NOMO-1 treated with dmso at 0.1 percent for 144 hours (cell line): ENCODE measurements around the gene GTF2I.
"Not testable (repeated sequence)": the region's sequence is repeated elsewhere in the genome, so short reads cannot be mapped to it uniquely, and the experiment has no call there.

Experiments used
- DNase-seq: peaks from one replicate; lab custom pipeline; 2025; ENCODE audit not compliant: unreplicated experiment; lab: John Stamatoyannopoulos, UW

Gene GTF2I

DNA sequence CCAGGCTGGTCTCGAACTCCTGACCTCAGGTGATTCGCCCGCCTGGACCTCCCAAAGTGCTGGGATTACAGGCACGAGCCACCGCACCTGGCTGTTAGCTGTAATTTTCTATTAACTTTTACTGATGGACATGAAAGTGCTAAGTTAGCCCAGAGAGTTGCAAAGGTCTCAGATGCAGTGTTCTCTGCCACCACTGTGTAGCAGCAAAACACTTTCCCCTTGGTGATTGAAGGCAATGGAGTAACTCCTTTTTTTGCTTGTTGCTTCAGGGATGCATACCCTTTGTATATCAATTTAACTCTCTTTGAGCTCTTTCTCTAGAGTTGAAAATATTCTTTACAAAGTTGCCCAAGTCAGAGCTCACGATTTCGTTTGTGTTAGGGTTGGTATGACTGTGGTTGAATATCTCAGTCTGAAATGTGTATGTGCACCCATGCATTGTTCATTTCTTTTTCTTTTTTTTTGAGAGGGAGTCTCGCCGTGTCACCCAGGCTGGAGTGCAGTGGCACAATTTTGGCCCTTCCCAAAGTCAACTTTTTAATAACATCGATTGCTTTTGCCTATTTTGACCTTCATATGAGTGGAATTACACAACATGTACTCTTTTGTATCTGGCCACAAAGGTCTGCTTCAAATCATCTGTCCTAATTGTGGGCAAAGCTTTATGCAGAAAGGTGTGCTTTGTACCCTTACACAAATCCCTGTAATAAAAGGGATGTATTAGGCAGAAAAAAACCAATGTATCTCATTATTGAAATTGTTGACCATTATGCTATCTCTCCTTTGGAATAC lies 52.6 kb downstream of the GTF2I start:
- DNase-seq = no peak

DNA sequence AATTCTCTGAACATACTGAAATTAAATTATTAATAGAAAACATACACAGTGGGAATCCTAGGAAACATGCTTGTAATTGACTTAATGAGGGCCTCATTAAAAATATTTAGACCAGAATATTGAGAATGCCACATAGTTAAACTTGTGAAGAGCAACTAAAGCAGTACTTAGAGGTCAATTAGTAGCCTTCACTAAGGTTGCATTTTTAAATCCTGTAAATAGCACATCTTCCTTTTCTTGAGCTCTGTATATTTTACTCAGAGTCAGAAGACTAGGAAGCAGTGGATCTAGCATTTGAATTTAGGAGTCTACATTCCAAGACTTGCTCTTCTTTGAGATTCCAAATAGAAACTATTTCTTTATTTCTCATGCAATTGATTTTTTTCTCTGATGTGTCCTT lies 56.0 kb downstream of the GTF2I start:
- no peak for DNase-seq

DNA sequence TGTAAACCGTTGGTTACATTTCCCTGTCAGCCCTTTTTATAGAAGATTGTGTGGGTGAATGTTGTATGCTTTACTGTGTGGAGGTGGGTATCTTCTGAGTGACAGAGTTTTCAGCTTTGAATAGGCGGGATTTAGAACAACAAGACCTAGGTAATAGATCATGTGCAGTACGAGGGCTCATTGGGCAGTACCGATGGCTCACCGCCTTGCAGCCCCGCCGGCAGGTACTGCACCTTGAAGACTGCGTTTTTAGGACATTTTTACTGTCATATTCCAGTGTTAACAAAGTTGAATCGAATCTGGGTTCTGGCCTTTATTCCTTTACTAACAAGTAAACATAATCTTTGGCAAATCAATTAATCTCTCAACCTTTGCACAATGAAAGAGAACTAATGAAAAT lies 60.4 kb downstream of the GTF2I start:
- DNase-seq = no peak

DNA sequence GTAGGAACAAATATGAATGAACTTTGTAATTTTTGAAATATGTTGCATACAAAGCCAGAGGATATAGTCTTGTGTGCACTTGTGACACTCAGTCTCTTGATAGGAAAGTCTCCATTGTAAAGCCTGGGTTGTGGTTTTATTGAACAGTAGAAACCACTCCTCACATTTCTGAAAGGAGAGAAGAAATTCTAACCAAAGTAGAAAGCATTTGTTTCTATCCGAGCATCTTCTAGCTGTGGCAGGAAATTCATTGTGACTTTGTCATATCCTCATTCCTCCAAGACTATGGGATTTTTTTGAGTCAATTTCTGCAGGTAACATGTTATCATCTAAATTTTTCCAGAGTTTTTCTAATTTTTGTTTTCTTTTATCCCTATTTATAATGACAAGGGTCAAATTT lies 60.8 kb downstream of the GTF2I start:
- DNase-seq = no peak

DNA sequence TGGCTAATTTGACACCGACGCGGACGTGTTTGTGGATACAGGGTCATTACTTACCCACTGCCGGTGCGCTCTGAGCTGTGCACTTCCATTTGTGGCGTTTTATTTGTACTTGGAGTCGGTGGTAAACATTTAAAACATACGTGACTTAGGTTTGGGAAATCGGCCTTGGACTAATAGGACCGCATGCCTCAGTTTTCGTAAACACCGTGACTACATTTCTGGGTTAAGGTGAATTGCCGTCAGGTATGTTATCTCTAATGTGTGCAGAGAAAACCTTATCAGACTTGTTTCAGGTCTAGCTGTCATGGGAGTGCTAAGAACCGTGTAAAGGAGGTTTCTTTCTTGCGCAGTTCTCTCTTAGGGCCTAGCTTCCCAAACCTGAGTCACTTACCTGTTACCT lies 64.6 kb downstream of the GTF2I start:
- DNase-seq = no peak

DNA sequence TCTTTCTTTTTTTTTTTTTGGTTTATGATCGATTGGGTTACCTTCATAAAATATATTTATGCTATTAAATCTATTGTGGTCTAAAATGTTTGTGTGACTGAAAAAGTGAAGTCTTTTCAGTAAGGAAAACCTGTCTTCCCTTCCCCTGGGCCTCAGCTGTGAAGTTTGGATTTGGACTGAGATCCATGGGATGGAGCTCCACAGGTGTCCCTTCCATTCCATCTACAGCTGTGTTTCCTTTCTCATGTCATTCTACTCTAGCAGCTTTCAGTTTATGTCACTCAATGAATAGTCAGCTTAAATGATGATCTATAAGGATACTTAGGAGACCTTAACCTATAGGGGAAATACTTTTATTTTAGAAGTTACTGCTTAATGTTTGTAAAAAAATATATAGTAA lies 68.3 kb downstream of the GTF2I start:
- no peak for DNase-seq

DNA sequence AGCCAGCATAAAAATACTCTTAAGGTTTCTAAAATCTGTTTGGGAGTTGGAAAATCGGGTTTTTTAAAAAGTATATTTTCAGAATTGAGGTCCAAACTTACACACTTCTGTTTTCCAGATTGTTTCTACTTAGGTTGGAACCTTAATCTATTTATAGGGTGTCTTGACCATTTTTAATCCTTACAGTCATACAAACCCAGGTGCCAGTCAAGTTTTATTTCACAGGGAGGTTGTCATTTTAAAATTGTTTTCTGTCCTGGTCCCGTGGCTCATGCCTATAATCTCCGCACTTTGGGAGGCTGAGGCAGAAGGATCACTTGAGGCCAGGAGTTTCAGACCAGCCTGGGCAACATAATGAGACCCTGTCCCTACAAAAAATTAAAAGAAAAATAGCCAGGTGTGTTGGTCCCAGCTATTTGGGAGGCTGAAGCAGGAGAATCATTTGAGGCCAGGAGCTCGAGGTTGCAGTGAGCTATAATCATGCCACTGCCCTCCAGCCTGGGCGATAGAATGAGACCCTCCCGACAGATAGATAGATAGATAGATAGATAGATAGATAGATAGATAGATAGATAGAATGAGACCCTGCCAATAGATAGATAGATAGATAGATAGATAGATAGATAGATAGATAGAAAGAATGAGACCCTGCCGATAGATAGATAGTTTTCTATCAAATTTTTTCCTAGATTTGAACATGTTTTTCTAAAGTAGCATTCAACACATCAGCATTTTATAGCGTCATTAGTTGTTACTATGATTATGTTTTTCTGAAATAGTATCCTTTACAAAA lies 69.0 kb downstream of the GTF2I start:
- no peak for DNase-seq

DNA sequence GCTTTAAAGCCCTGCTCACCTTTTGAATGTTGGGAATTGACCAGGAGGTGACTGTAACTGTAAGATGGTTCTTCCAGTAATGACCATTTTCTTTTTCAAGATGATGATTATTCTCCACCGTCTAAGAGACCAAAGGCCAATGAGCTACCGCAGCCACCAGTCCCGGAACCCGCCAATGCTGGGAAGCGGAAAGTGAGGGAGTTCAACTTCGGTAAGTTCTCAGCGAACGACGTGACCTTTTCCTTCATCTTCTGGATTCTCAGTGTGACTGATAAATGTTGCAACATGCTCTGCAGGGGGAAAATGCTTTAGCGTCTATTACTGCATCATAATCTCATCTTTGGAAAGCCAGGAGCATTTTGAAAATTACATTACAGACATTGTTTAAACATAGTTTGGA lies 71.2 kb downstream of the GTF2I start:
- not testable (repeated sequence) for DNase-seq

DNA sequence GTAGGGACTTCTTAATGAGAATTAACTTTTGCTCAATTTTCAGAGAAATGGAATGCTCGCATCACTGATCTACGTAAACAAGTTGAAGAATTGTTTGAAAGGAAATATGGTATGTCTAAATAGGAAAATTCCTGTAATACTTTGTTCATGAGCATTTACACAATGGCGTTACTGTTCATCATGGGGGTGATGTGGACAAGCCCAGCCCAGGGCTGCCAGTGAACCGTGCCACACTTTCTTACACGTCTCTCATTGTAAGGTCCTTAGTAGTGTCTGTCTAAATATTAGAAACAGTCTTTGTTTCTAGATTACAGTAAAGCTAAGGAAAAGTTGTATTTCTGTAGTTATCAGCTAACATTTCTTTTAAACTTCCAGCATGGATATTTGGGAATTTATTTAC lies 72.7 kb downstream of the GTF2I start:
- not testable (repeated sequence) for DNase-seq

DNA sequence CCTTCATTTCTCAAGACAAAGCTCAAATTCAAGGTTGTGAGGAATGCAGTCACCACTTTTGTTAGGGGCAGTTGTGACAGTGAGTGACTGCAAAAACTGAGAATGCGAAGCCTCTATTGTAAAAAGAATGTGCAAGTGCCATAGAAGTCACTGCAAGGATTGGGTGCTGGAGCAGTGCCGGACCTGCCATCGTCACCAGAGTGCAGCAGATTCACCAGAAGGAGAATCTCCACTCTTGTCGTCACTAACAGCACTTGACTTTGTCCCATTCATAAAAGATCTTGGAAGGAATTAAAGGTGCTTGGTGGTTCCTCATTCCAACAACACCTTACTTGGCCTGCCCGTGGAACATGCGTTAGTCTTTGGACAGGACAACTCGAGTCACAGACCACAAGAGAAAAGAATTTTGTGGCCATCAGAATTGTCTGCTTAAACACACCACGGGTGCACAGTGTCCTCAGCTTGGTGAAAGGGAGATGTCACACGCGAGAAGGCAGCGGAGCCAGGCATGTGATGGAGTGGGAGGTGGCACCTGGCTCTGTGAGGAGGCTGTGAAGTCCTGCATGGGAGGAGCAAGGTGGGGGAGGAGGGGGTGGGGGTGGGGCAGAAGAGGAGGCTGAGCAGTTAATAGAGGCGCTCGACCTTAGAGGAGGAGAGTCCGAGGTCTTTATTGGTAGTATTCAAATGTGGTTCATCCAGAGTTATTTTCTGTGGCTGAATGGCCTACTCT lies 82.6 kb downstream of the GTF2I start:
- DNase-seq = not testable (repeated sequence)

DNA sequence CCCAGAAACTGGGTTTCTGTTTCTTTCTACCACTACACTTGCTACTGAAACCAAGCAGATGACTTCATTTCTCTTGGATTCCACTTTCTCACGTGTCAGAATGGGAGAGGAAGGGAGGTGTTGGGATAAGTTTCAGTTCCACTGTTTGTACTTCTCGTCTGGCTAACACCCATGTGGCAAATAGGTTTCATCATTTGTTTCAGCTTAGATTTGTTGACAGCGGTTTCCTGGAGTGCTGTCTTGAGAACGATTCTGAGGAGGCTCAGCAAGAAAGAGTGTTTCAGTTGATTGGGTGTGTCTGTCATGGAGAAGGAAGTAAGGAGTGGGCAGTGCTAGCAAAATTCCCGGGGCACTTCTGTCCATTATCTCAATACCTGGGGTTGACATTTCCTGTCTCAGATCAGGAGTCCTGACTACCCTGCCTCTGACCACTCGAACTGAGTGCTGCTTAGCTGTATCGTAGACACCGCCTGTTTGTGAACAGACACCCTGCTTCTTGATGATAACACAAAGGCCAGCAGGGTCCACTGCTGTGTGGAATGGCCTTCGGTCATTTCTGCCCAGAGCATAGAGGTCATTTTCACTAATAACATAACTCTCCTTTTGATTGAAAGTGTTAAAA lies 86.5 kb downstream of the GTF2I start:
- not testable (repeated sequence) for DNase-seq

DNA sequence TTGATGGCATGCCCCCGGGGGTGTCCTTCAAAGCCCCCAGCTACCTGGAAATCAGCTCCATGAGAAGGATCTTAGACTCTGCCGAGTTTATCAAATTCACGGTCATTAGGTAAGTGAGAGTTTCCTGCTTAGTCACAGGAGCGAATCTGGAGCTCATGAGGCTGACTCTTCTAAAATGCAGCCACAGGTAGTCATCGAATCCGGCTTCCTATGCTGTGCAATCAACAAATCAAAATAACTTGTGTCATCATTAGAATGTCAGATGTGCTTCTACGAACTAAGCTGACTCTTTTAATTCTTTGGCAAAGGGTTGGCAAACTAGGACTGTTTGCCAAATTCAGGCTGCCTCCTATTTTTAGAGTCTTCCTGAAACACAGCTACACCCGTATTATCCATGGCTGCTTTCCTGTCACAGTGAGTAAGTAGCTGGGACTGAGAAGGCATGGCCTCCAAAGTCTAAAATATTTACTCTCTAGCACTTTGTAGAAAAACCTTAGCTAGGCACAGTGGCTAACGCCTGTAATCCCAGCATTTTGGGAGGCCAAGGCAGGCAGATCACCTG lies 96.5 kb downstream of the GTF2I start:
- not testable (repeated sequence) for DNase-seq

DNA sequence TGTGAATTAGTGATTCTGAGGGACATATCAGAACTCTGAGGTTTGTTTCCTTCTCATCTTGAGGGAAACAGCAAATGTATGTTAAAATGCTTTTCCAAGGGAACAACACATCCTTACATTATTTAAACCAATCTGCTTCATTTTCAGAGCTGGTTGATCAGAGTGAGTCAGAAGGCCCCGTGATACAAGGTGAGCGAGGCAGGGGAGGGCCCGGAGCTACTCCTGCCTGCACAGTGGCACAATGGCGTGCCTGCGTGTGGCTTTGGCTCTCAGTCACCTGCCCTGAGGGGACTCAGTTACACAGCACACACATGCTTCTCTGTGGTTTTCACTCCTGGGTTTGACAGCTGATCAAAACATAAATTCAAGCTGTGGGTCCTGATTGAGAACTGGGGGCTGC lies 99.2 kb downstream of the GTF2I start:
- DNase-seq = not testable (repeated sequence)

DNA sequence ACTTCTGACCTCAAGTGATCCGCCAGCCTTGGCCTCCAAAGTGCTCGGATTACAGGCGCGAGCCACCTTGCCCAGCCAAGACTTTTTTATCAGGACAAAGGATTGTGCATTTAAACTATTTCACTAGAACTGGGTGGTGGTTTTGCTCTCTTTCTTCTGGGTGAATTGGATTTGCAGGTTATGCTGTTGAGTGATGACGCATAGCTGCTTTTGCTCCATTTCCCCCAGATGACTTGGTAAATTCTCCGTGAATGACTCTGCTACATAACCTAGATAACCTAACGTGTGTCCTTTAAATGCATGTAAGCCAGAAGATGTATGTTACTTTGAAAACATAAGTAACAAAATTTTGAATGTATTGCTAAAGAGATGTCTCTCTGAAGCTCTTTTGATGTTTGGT lies 100.8 kb downstream of the GTF2I start:
- DNase-seq = not testable (repeated sequence)

DNA sequence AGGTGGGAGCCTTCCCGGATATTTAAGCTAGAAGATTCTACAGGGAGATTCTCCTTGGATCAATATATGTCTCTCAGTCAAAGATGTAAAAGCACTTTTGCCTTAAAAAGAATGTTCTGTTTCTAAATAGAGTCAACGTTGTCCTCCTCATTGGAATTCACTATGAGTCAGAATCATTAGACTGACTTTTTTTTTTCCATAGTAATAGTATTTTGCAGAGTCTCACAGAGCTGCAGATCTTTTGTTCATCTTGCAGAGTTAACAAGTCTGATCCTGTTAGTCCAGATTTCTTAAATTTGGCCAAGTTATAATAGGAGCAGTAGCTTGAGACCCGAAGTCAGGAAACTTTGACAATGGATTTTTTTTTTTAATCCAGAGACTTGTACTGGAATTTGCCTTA lies 101.5 kb downstream of the GTF2I start:
- DNase-seq = not testable (repeated sequence)

DNA sequence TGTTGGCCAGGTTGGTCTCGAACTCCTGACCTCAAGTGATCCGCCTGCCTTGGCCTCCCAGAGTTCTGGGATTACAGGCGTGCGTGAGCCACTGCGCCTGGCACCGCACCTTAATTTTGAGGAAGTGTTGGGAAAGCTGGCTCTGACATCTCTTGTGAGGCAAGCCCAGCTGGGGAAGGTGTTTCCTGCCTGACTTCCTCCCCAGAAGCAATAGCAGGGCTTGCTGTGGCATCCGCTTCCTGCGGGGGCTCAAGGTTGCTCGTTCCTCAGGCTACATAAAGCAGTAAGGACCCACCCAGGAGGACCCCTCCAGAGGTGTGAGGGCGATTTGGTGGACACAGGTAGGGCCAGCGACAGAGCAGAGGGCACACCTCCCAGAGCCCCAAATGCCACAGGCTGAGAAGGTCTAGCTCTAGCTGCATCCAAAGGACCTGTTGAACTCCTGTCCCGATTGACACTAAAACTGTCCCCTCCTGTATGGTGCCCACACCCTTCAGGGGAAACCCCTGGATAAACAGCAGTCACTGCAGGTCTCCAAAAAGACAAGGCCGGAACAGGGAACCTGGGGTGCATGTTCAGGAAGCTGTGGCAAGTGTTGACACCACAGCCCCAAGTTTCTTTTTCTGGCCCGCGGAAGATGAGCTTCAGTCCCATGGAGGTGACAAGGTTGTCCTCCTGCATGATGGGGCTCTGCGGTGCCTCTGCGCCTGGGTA lies 107.8 kb downstream of the GTF2I start:
- not testable (repeated sequence) for DNase-seq

DNA sequence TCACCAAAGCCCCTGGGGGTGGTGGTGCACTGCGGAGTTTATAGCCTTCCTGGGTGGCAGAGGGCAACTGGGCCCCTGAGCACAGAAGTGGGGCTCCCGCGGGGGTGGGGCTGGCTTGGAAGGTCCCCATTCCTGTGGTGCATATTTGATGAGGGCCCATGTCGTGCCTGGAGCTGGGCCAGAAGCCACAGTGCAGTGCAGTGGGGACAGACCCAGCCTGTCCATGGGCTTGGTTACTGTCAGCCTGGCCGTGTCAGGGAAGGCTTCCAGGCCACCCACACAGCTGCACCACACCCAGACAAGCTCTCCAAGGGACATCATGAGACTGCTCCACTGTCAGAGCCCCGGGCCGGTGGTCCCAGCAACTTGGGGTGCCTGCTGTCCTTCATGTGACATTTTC lies 109.0 kb downstream of the GTF2I start:
- DNase-seq = not testable (repeated sequence)

DNA sequence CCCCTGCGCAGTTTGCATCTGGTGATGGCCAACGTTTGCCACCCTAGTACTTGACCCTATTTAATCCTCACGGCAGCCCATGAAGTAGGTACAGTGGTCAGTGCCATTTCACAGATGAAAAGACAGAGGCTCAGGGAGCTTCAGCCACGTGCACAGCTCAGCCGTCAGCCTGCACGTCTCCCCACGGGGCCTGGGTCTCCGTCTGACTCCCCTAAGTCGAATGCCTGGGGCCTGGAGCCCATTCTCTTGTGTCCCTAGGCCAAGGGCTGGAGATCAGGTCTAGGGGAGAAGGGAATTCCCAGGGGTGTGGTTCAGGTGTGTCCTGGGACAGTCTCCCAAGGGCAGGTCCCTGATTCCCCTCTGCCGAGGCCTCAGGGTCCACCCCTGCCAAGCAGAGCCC lies 109.5 kb downstream of the GTF2I start:
- DNase-seq = not testable (repeated sequence)

DNA sequence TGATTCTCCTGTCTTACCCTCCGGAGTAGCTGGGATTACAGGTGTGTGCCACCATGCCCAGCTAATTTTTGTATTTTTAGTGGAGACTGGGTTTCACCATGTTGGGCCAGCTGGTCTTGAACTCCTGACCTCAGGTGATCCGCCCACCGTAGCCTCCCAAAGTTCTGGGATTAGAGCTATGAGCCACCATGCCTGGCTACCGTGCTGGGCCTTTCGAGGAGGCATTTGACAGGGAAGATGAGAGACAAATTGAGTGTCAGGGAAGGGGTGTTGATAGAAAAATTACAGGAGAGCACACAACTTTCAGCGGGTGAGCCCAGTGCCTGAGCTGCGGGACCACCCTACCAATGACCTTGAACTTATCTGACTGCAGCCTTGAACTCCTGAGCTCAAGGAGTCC lies 112.5 kb downstream of the GTF2I start:
- not testable (repeated sequence) for DNase-seq

DNA sequence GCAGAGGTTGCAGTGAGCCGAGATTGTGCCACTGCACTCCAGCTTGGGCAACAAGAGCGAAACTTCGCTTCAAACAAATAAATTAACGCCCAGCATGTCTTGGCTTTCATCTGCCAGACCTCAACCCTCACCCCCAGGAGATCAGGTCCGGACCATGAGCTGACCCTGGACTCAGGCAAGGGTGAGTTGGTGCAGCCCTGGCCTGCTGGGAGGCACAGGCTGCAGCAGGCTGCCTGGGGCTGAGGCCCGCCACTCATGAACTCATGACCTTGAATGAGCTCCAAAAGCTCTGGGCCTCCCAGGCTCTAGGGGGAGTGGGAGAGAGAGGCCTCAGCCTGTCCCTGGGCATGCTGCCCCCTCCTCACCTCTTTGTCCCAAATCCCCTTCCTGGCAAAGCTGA lies 114.6 kb downstream of the GTF2I start:
- not testable (repeated sequence) for DNase-seq
